HepG2 (cell line): ENCODE results near the gene SBNO2. TPM values are rescaled to one million over a fixed set of nuclear protein-coding genes. Genes with fewer than 3 reads are reported as not detected.

ENCODE experiments used
- BRCA1 ChIP-seq: sonication (generic); formaldehyde crosslinking; IDR thresholded peaks from 2 replicates; pipeline ENCODE4 v1.4.0; 2020; ENCODE audit warnings: missing genetic modification reagents
- CHCHD3 ChIP-seq: sonication (generic); formaldehyde crosslinking; IDR thresholded peaks from 2 replicates; pipeline ENCODE4 v1.8.0; 2022; ENCODE audit warnings: mild to moderate bottlenecking, missing genetic modification reagents, moderate library complexity
- EEA1 ChIP-seq: sonication (generic); formaldehyde crosslinking; IDR thresholded peaks from 2 replicates; pipeline ENCODE4 v1.5.1; 2020; ENCODE audit warnings: mild to moderate bottlenecking, missing genetic modification reagents, borderline replicate concordance
- GZF1 ChIP-seq: sonication (generic); formaldehyde crosslinking; IDR thresholded peaks from 2 replicates; pipeline ENCODE4 v1.5.1; 2020; ENCODE audit warnings: mild to moderate bottlenecking, missing genetic modification reagents
- IKZF1 ChIP-seq: fragments of 450-650 bp; IDR thresholded peaks from 2 replicates; pipeline ENCODE4 v1.7.1; 2016
- JUN ChIP-seq: sonication (generic); formaldehyde crosslinking; IDR thresholded peaks from 2 replicates; pipeline ENCODE4 v1.4.0; 2020; ENCODE audit warnings: mild to moderate bottlenecking, missing genetic modification reagents
- MATR3 ChIP-seq: sonication (generic); formaldehyde crosslinking; IDR thresholded peaks from 2 replicates; pipeline ENCODE4 v1.4.0; 2020; ENCODE audit warnings: missing genetic modification reagents
- MEIS2 ChIP-seq: sonication (generic); formaldehyde crosslinking; IDR thresholded peaks from 2 replicates; pipeline ENCODE4 v1.9.0; 2021; ENCODE audit warnings: mild to moderate bottlenecking, missing genetic modification reagents
- NCOA1 ChIP-seq: sonication (generic); formaldehyde crosslinking; IDR thresholded peaks from 2 replicates; pipeline ENCODE4 v1.9.0; 2021; ENCODE audit warnings: missing genetic modification reagents
- POLR2AphosphoS2 ChIP-seq: IDR thresholded peaks from 2 replicates; pipeline ENCODE4 v1.6.1; 2011; ENCODE audit warnings: low read depth, low read length, improper control_type of control experiment
- PRDM4 ChIP-seq: sonication (generic); formaldehyde crosslinking; IDR thresholded peaks from 2 replicates; pipeline ENCODE4 v1.9.0; 2021; ENCODE audit warnings: missing genetic modification reagents, borderline replicate concordance
- RBM22 ChIP-seq: fragments of 200-400 bp; formaldehyde crosslinking; optimal IDR thresholded peaks from 2 replicates; pipeline ENCODE3; 2017; ENCODE audit warnings: mild to moderate bottlenecking, low read length, moderate library complexity
- SAFB2 ChIP-seq: sonication (generic); formaldehyde crosslinking; IDR thresholded peaks from 2 replicates; pipeline ENCODE4 v1.5.1; 2020; ENCODE audit warnings: missing genetic modification reagents, low read depth, mild to moderate bottlenecking, borderline replicate concordance
- SCMH1 ChIP-seq: sonication (generic); formaldehyde crosslinking; IDR thresholded peaks from 2 replicates; pipeline ENCODE4 v1.9.0; 2021; ENCODE audit warnings: missing genetic modification reagents, mild to moderate bottlenecking, borderline replicate concordance
- SIX1 ChIP-seq: sonication (generic); formaldehyde crosslinking; IDR thresholded peaks from 2 replicates; pipeline ENCODE4 v1.4.0; 2020; ENCODE audit warnings: missing genetic modification reagents, borderline replicate concordance
- SNAPC5 ChIP-seq: sonication (generic); formaldehyde crosslinking; IDR thresholded peaks from 2 replicates; pipeline ENCODE4 v1.8.1; 2023; ENCODE audit warnings: mild to moderate bottlenecking, missing genetic modification reagents, borderline replicate concordance
- TEAD2 ChIP-seq: sonication (generic); formaldehyde crosslinking; IDR thresholded peaks from 2 replicates; pipeline ENCODE4 v1.9.0; 2021; ENCODE audit warnings: missing genetic modification reagents
- ZBTB2 ChIP-seq: sonication (generic); formaldehyde crosslinking; IDR thresholded peaks from 2 replicates; pipeline ENCODE4 v1.8.0; 2022; ENCODE audit warnings: low read depth, missing genetic modification reagents
- ZNF333 ChIP-seq: sonication (generic); formaldehyde crosslinking; IDR thresholded peaks from 2 replicates; pipeline ENCODE4 v1.4.0; 2020; ENCODE audit warnings: mild to moderate bottlenecking, missing genetic modification reagents, borderline replicate concordance
- ZNF383 ChIP-seq: sonication (generic); formaldehyde crosslinking; IDR thresholded peaks from 2 replicates; pipeline ENCODE4 v1.4.0; 2020; ENCODE audit warnings: missing genetic modification reagents, mild to moderate bottlenecking, borderline replicate concordance
- ZNF44 ChIP-seq: sonication (generic); formaldehyde crosslinking; IDR thresholded peaks from 2 replicates; pipeline ENCODE4 v1.5.1; 2020; ENCODE audit warnings: mild to moderate bottlenecking, missing genetic modification reagents
- ZNF557 ChIP-seq: sonication (generic); formaldehyde crosslinking; IDR thresholded peaks from 2 replicates; pipeline ENCODE4 v1.4.0; 2020; ENCODE audit warnings: missing genetic modification reagents
- ZNF7 ChIP-seq: IDR thresholded peaks from 2 replicates; pipeline ENCODE4 v1.6.1; 2016; ENCODE audit warnings: missing biosample characterization, missing genetic modification reagents
- ZSCAN5A ChIP-seq: sonication (generic); formaldehyde crosslinking; IDR thresholded peaks from 2 replicates; pipeline ENCODE4 v1.8.0; 2022; ENCODE audit warnings: mild to moderate bottlenecking, missing genetic modification reagents, borderline replicate concordance
- polyA plus RNA-seq, 8 experiments: library from polyadenylated mRNA; depleted of rRNA in 3 of 8; stranded (reverse) in 7 of 8; unstranded in 1 of 8; fragments of >200 nt; fragmentation: Illumina TruSeq in 4 of 8; extraction: Trizol in 4 of 8; gene quantifications; 2 replicates each; pipeline versions ENCODE4 v1.2.1 to v1.2.3, GENCODE V29; 2011 to 2016; ENCODE audit warnings: low read depth in 4 of 8, missing spikeins in 1 of 8, mixed read lengths in 1 of 8; ENCODE audit not compliant: insufficient read depth in 1 of 8
- total RNA-seq, 5 experiments: library from RNA; depleted of rRNA; stranded (reverse); fragments of >200 nt; fragmentation: Illumina TruSeq; extraction: Trizol; gene quantifications; 2 replicates each; pipeline ENCODE4 v1.2.3, GENCODE V29; 2016; ENCODE audit warnings: low read depth in 1 of 5

The SBNO2 gene
- total and polyA plus RNA-seq, 2 of the 13 experiments (the other 11 are each of a cell fraction or from before 2014, with no cell fraction given): 8.6 to 10.4 TPM

- TF ChIP-seq ZNF333 (no peak), RBM22 (peak; percentile 71), BRCA1 (CRISPR knock-in tag) (no peak), CHCHD3 (CRISPR knock-in tag) (no peak), TEAD2 (CRISPR knock-in tag) (no peak), MATR3 (CRISPR knock-in tag) (no peak), SNAPC5 (CRISPR knock-in tag) (no peak), ZNF7 (CRISPR knock-in tag) (peak; percentile 28; the same call in 1 of the 2 replicates), GZF1 (no peak), POLR2AphosphoS2 (no peak), MEIS2 (CRISPR knock-in tag) (no peak), ZNF383 (CRISPR knock-in tag) (no peak), IKZF1 (no peak), NCOA1 (CRISPR knock-in tag) (no peak), SCMH1 (CRISPR knock-in tag) (no peak), JUN (CRISPR knock-in tag) (no peak), PRDM4 (no peak), ZBTB2 (CRISPR knock-in tag) (no peak), SAFB2 (no peak), ZSCAN5A (CRISPR knock-in tag) (no peak), EEA1 (CRISPR knock-in tag) (no peak; the same call in 1 of the 2 replicates), ZNF44 (CRISPR knock-in tag) (no peak), ZNF557 (CRISPR knock-in tag) (no peak), SIX1 (CRISPR knock-in tag) (no peak)
These were observed 67.0 kb downstream of the SBNO2 start (continued) for GRCh38 chr19:1106841-1107660.
